ENCODE results near the gene IL10RB.

DNA sequence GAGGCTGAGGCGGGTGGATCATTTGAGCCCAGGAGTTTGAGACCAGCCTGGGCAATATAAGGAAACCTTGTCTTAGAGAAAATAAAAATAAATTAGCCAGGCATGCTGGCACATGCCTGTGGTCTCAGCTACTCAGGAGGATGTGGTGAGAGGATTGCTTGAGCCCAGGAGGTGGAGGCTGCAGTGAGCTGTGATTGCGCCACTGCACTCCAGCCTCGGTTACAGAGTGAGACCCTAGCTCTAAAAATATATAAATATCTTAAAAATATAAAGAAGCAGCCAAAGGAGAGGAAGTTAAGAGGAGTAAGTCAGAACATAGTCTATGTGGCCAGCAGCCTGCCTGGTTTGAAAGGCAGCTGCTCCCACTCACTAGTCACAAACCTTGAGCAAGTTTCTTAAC lies 4.5 kb upstream of the IL10RB start:
- no peak for TF ChIP-seq CTCF (IDR thresholded peaks at IDR 0.05)
- no peak for TF ChIP-seq POLR2A (IDR thresholded peaks at IDR 0.05)
- no peak for TF ChIP-seq POLR2AphosphoS5 (IDR thresholded peaks at IDR 0.05; ENCODE audit: insufficient read depth in 1 of 2, low read depth in 1 of 2)

Data from vagina (tissue), 2 donors.